GM12878 (cell line): ENCODE measurements around the gene PLEKHG1. TPM values are rescaled to one million over a fixed set of nuclear protein-coding genes. Genes with fewer than 3 reads are reported as not detected.

Experiments
- CBX3 ChIP-seq: fragments of 200-600 bp; sonication (generic); IDR thresholded peaks from 2 replicates; pipeline ENCODE4 v1.6.1; 2016; ENCODE audit warnings: low read depth, borderline replicate concordance
- EED ChIP-seq: sonication (generic); IDR thresholded peaks from 2 replicates; pipeline ENCODE4 v1.6.1; 2016; ENCODE audit warnings: antibody characterized with exemption, low read depth
- HDAC2 ChIP-seq: fragments of 200-600 bp; sonication (generic); IDR thresholded peaks from 2 replicates; pipeline ENCODE4 v1.6.1; 2017
- KDM1A ChIP-seq: fragments of 200-600 bp; sonication (generic); IDR thresholded peaks from 2 replicates; pipeline ENCODE4 v1.6.1; 2016; ENCODE audit warnings: borderline replicate concordance
- RUNX3 ChIP-seq: IDR thresholded peaks from 2 replicates; pipeline ENCODE4 v1.6.1; 2012; ENCODE audit warnings: low read length, inconsistent platforms
- ZBTB33 ChIP-seq: fragments of 450-650 bp; IDR thresholded peaks from 2 replicates; pipeline ENCODE4 v1.6.1; 2017; ENCODE audit warnings: mild to moderate bottlenecking
- ZNF207 ChIP-seq: fragments of 450-650 bp; IDR thresholded peaks from 2 replicates; pipeline ENCODE4 v1.6.1; 2014; ENCODE audit warnings: antibody characterized with exemption, mild to moderate bottlenecking, borderline replicate concordance
- ZNF384 ChIP-seq: IDR thresholded peaks from 2 replicates; pipeline ENCODE4 v1.6.1; 2012; ENCODE audit warnings: low read depth, mild to moderate bottlenecking, low read length, improper control_type of control experiment, borderline replicate concordance
- polyA plus RNA-seq, 11 experiments: library from polyadenylated mRNA; depleted of rRNA in 4 of 11; unstranded in 6 of 11; stranded (reverse) in 5 of 11; fragments of >200 nt; fragmentation: Nextera tagmentation in 4 of 11; fragmentation: Illumina TruSeq in 1 of 11; extraction: Ambion mirVana in 4 of 11; extraction: Trizol in 1 of 11; gene quantifications; 1 replicate in 1 of 11; 2 replicates in 10 of 11; pipeline versions ENCODE4 v1.2.1 to v1.2.3, GENCODE V29; 2011 to 2016; ENCODE audit warnings: inconsistent platforms in 2 of 11, missing spikeins in 2 of 11, low read depth in 1 of 11
- total RNA-seq, 4 experiments: library from RNA; depleted of rRNA in 3 of 4; stranded (reverse); fragments of >200 nt in 3 of 4; fragmentation: Illumina TruSeq in 1 of 4; extraction: Trizol in 1 of 4; gene quantifications; 2 replicates each; pipeline versions ENCODE4 v1.2.1 to v1.2.3, GENCODE V29; 2013 to 2021
- TF ChIP-seq, protein P1 (sequence below): fragments of 450-650 bp; IDR thresholded peaks from 2 replicates; pipeline ENCODE4 v1.6.1; 2017; ENCODE audit warnings: mild to moderate bottlenecking, moderate library complexity
- TF ChIP-seq, protein P2 (sequence below): fragments of 150-350 bp; IDR thresholded peaks from 2 replicates; pipeline ENCODE4 v1.6.1; 2016; ENCODE audit warnings: low read depth, low read length
- TF ChIP-seq, protein P3 (sequence below): fragments of 450-650 bp; formaldehyde crosslinking; IDR thresholded peaks from 2 replicates; pipeline ENCODE4 v1.5.0; 2022; ENCODE audit warnings: mild to moderate bottlenecking, missing genetic modification characterization
- TF ChIP-seq, protein P4 (sequence below): IDR thresholded peaks from 2 replicates; pipeline ENCODE4 v1.6.1; 2012; ENCODE audit warnings: low read depth, low read length, improper control_type of control experiment
- TF ChIP-seq, protein P5 (sequence below): fragments of 450-650 bp; IDR thresholded peaks from 2 replicates; pipeline ENCODE4 v1.6.1; 2016; ENCODE audit warnings: mild to moderate bottlenecking

Gene PLEKHG1
- total and polyA plus RNA-seq, 10 of the 15 experiments (the other 5 are each of a cell fraction or from before 2014, with no cell fraction given): 0.77 to 17.2 (median 4.9) TPM

DNA sequence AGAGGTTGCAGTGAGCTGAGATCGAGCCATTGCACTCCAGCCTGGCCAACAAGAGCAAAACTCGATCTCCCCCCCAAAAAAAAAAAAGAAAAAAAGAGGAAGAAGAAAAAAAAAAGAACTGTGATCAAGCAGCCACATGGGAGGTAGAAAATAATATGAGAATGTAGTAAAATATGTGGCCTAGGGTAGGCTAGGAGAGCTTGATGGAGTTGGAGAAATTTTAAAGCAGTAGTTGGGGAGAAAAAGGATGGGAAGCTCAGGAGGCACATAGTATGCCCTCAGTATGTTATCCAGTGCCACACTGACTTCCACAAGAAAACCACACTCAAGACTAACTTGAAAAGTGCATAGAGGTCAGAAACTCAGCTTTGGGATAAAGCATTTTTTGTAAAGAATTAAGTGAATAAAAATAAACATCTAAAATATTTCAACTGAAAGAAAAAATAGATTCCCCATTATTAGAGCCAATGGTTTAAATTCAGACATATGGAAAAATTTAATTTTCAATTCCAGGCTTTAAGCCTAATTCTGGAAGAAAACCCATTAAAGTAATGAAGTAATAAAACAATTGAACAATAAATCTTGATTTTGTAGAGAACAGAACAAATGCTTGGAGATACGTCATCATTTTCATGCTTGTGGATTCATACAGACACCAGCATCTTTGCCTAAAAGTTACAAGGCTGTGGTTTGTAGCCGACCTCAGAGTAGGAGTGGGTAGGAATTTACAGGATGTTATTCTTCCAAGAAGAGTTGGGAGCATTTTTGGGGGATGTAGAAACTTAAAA is 34.7 kb downstream of the PLEKHG1 start (continued):
- TF ChIP-seq, protein P1, sequence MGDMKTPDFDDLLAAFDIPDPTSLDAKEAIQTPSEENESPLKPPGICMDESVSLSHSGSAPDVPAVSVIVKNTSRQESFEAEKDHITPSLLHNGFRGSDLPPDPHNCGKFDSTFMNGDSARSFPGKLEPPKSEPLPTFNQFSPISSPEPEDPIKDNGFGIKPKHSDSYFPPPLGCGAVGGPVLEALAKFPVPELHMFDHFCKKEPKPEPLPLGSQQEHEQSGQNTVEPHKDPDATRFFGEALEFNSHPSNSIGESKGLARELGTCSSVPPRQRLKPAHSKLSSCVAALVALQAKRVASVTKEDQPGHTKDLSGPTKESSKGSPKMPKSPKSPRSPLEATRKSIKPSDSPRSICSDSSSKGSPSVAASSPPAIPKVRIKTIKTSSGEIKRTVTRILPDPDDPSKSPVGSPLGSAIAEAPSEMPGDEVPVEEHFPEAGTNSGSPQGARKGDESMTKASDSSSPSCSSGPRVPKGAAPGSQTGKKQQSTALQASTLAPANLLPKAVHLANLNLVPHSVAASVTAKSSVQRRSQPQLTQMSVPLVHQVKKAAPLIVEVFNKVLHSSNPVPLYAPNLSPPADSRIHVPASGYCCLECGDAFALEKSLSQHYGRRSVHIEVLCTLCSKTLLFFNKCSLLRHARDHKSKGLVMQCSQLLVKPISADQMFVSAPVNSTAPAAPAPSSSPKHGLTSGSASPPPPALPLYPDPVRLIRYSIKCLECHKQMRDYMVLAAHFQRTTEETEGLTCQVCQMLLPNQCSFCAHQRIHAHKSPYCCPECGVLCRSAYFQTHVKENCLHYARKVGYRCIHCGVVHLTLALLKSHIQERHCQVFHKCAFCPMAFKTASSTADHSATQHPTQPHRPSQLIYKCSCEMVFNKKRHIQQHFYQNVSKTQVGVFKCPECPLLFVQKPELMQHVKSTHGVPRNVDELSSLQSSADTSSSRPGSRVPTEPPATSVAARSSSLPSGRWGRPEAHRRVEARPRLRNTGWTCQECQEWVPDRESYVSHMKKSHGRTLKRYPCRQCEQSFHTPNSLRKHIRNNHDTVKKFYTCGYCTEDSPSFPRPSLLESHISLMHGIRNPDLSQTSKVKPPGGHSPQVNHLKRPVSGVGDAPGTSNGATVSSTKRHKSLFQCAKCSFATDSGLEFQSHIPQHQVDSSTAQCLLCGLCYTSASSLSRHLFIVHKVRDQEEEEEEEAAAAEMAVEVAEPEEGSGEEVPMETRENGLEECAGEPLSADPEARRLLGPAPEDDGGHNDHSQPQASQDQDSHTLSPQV: no peak
- TF ChIP-seq, protein P2, sequence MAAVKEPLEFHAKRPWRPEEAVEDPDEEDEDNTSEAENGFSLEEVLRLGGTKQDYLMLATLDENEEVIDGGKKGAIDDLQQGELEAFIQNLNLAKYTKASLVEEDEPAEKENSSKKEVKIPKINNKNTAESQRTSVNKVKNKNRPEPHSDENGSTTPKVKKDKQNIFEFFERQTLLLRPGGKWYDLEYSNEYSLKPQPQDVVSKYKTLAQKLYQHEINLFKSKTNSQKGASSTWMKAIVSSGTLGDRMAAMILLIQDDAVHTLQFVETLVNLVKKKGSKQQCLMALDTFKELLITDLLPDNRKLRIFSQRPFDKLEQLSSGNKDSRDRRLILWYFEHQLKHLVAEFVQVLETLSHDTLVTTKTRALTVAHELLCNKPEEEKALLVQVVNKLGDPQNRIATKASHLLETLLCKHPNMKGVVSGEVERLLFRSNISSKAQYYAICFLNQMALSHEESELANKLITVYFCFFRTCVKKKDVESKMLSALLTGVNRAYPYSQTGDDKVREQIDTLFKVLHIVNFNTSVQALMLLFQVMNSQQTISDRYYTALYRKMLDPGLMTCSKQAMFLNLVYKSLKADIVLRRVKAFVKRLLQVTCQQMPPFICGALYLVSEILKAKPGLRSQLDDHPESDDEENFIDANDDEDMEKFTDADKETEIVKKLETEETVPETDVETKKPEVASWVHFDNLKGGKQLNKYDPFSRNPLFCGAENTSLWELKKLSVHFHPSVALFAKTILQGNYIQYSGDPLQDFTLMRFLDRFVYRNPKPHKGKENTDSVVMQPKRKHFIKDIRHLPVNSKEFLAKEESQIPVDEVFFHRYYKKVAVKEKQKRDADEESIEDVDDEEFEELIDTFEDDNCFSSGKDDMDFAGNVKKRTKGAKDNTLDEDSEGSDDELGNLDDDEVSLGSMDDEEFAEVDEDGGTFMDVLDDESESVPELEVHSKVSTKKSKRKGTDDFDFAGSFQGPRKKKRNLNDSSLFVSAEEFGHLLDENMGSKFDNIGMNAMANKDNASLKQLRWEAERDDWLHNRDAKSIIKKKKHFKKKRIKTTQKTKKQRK: no peak
- TF ChIP-seq, protein P3, sequence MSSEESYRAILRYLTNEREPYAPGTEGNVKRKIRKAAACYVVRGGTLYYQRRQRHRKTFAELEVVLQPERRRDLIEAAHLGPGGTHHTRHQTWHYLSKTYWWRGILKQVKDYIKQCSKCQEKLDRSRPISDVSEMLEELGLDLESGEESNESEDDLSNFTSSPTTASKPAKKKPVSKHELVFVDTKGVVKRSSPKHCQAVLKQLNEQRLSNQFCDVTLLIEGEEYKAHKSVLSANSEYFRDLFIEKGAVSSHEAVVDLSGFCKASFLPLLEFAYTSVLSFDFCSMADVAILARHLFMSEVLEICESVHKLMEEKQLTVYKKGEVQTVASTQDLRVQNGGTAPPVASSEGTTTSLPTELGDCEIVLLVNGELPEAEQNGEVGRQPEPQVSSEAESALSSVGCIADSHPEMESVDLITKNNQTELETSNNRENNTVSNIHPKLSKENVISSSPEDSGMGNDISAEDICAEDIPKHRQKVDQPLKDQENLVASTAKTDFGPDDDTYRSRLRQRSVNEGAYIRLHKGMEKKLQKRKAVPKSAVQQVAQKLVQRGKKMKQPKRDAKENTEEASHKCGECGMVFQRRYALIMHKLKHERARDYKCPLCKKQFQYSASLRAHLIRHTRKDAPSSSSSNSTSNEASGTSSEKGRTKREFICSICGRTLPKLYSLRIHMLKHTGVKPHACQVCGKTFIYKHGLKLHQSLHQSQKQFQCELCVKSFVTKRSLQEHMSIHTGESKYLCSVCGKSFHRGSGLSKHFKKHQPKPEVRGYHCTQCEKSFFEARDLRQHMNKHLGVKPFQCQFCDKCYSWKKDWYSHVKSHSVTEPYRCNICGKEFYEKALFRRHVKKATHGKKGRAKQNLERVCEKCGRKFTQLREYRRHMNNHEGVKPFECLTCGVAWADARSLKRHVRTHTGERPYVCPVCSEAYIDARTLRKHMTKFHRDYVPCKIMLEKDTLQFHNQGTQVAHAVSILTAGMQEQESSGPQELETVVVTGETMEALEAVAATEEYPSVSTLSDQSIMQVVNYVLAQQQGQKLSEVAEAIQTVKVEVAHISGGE: no peak
- peak; percentile 84 for TF ChIP-seq ZNF384
- TF ChIP-seq, protein P4, sequence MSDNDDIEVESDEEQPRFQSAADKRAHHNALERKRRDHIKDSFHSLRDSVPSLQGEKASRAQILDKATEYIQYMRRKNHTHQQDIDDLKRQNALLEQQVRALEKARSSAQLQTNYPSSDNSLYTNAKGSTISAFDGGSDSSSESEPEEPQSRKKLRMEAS: no peak
- no peak for TF ChIP-seq HDAC2
- TF ChIP-seq, protein P5, sequence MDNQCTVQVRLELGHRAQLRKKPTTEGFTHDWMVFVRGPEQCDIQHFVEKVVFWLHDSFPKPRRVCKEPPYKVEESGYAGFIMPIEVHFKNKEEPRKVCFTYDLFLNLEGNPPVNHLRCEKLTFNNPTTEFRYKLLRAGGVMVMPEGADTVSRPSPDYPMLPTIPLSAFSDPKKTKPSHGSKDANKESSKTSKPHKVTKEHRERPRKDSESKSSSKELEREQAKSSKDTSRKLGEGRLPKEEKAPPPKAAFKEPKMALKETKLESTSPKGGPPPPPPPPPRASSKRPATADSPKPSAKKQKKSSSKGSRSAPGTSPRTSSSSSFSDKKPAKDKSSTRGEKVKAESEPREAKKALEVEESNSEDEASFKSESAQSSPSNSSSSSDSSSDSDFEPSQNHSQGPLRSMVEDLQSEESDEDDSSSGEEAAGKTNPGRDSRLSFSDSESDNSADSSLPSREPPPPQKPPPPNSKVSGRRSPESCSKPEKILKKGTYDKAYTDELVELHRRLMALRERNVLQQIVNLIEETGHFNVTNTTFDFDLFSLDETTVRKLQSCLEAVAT: no peak
- TF ChIP-seq ZBTB33: no peak
- TF ChIP-seq EED: peak; percentile 43; the same call in 1 of the 2 replicates
- peak; percentile 65; the same call in 1 of the 2 replicates for TF ChIP-seq RUNX3
- TF ChIP-seq KDM1A: no peak
- TF ChIP-seq CBX3: no peak
- TF ChIP-seq ZNF207: no peak
